Bronchial epithelial cell (primary cell): ENCODE measurements around the gene SCLY. TPM values are rescaled to one million over a fixed set of nuclear protein-coding genes. Genes with fewer than 3 reads are reported as not detected.

Experiments used
- DNase-seq: peaks from one replicate; pipeline ENCODE4 v3.0.0-alpha.2; 2010; ENCODE audit warnings: low read depth
- FAIRE-seq: peaks from 2 replicates; lab custom pipeline; 2011; peaks lifted over from hg19 to GRCh38; lab: Jason Lieb, UNC
- H3K27me3 ChIP-seq: 2 replicates; pipeline ENCODE4 v1.5.1; 2011; ENCODE audit warnings: low read length; ENCODE audit not compliant: control insufficient read depth, insufficient read depth
- H3K36me3 ChIP-seq: 2 replicates; pipeline ENCODE4 v1.5.1; 2011; ENCODE audit warnings: low read length; ENCODE audit not compliant: control insufficient read depth, insufficient read depth
- H3K4me3 ChIP-seq: 2 replicates; pipeline ENCODE4 v1.5.1; 2011; ENCODE audit warnings: mild to moderate bottlenecking, low read depth, low read length, control low read depth
- CTCF ChIP-seq: IDR thresholded peaks from 2 replicates; pipeline ENCODE4 v1.5.1; 2011; ENCODE audit warnings: mild to moderate bottlenecking, moderate library complexity, low read length, control low read depth, inconsistent platforms; ENCODE audit not compliant: insufficient read depth, severe bottlenecking
- total RNA-seq: library from RNA; depleted of rRNA; stranded (reverse); fragments of >200 nt; gene quantifications from 2 replicates; pipeline ENCODE4 v1.2.1, GENCODE V29; 2014

SCLY gene
- total RNA-seq, 1 donor from 2014 or later, result 12.6 TPM

GRCh38 chr2:238146884-238147544, 86.2 kb downstream of the SCLY start:
- FAIRE-seq, result no peak
- Histone ChIP-seq H3K27me3 (no peaks in the 10 kb centered on the region), H3K4me3 (no peak overlapping the region), H3K36me3 (no peaks in the 10 kb centered on the region)
- DNase-seq, result no peak
- TF ChIP-seq CTCF, result no peak

DNA sequence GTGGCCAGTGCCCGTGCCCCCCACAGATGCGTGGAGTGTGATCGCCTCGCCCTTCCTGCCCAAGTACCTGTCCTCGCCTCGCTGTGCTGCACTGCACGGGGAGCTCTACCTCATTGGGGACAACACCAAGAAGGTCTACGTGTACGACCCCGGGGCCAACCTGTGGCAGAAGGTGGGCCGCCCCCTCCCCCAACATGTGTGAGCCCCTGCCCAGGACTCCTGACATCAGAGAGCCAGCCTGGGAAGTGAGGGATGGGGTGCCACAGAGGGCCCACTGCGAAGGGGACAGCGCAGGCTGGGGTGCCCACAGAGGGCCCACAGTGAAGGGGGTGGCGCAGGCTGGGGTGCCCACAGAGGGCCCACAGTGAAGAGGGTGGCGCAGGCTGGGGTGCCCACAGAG, 88.2 kb downstream of the SCLY start:
- FAIRE-seq (no peak), DNase-seq (no peak)
- no peak for TF ChIP-seq CTCF
- Histone ChIP-seq H3K36me3 (no peaks in the 10 kb centered on the region), H3K4me3 (no peak overlapping the region), H3K27me3 (no peaks in the 10 kb centered on the region)

Other genes with a start within 250 kb of the SCLY start
- 2.1 and 2.3 TPM in 2 replicates for gene RAMP1, start 201.4 kb upstream of the SCLY start, total RNA-seq
- gene UBE2F, start 94.0 kb upstream of the SCLY start, total RNA-seq, result 64.0 and 74.4 TPM in 2 replicates
- gene ESPNL, start 39.3 kb downstream of the SCLY start, total RNA-seq, result under 0.01 TPM in 1 of 2 replicates, not detected in the other
- 0.26 and 0.38 TPM in 2 replicates for gene KLHL30, start 77.7 kb downstream of the SCLY start, total RNA-seq
- gene ERFE, start 98.0 kb downstream of the SCLY start, total RNA-seq, result 4.2 and 5.8 TPM in 2 replicates
- gene ILKAP, start 142.7 kb downstream of the SCLY start, total RNA-seq, result 25.0 and 31.4 TPM in 2 replicates
- gene HES6, start 179.0 kb downstream of the SCLY start, total RNA-seq, result 36.1 and 44.3 TPM in 2 replicates
- gene PER2, start 227.6 kb downstream of the SCLY start, total RNA-seq, result 11.3 and 19.1 TPM in 2 replicates